SU-DHL-6 (cell line): ENCODE measurements around the gene SGTB.

Experiments used
- H2AFZ ChIP-seq: fragments of 200-600 bp; sonication (generic); 2 replicates; pipeline ENCODE4 v1.6.1; 2014; ENCODE audit warnings: low read depth, mild to moderate bottlenecking, moderate library complexity, mixed read lengths, antibody characterized with exemption, low read length; ENCODE audit not compliant: severe bottlenecking
- H3F3A ChIP-seq: fragments of 200-600 bp; shearing (Covaris generic); 2 replicates; pipeline ENCODE4 v1.6.0; 2016; ENCODE audit warnings: antibody characterized with exemption, mild to moderate bottlenecking; ENCODE audit not compliant: insufficient read depth
- H3K27ac ChIP-seq: fragments of 200-600 bp; sonication (generic); 2 replicates; pipeline ENCODE4 v1.5.1; 2016; ENCODE audit warnings: low read depth, mild to moderate bottlenecking, low read length, moderate library complexity, mixed read lengths
- H3K27me3 ChIP-seq: fragments of 200-600 bp; sonication (generic), shearing (Covaris generic); 2 replicates; pipeline ENCODE4 v1.6.0; 2014; ENCODE audit warnings: mild to moderate bottlenecking, low read length
- H3K36me3 ChIP-seq: fragments of 200-600 bp; sonication (generic); 2 replicates; pipeline ENCODE4 v1.6.1; 2014; ENCODE audit warnings: mild to moderate bottlenecking, low read length, mixed read lengths
- H3K4me2 ChIP-seq: fragments of 300-600, 200-600 bp; shearing (Covaris generic), sonication (generic); 2 replicates; pipeline ENCODE4 v1.6.0; 2014; ENCODE audit warnings: low read length, low read depth, mild to moderate bottlenecking; ENCODE audit not compliant: poor library complexity, severe bottlenecking
- H3K4me3 ChIP-seq: fragments of 200-600 bp; sonication (generic); 2 replicates; pipeline ENCODE4 v1.5.1; 2014; ENCODE audit warnings: antibody characterized with exemption, low read length, mild to moderate bottlenecking, mixed read lengths; ENCODE audit not compliant: insufficient read depth, poor library complexity, severe bottlenecking
- H3K79me2 ChIP-seq: fragments of 200-600 bp; sonication (generic); 2 replicates; pipeline ENCODE4 v1.6.1; 2014; ENCODE audit warnings: mild to moderate bottlenecking, low read length, moderate library complexity; ENCODE audit not compliant: insufficient read depth
- H3K9ac ChIP-seq: fragments of 200-600 bp; sonication (generic); 2 replicates; pipeline ENCODE4 v1.7.0; 2014; ENCODE audit warnings: mild to moderate bottlenecking, low read length
- H3K9me2 ChIP-seq: fragments of 200-600 bp; sonication (generic); replicated peaks from 2 replicates; pipeline ENCODE4 v1.6.1; 2014; ENCODE audit warnings: low read length; ENCODE audit not compliant: insufficient read depth
- H3K9me3 ChIP-seq: fragments of 200-600 bp; sonication (generic); 2 replicates; pipeline ENCODE4 v1.6.1; 2014; ENCODE audit warnings: low read length, mixed read lengths; ENCODE audit not compliant: insufficient read depth
- H4K20me1 ChIP-seq: fragments of 200-600 bp; sonication (generic); 2 replicates; pipeline ENCODE4 v1.6.1; 2014; ENCODE audit warnings: low read depth, mild to moderate bottlenecking, antibody characterized with exemption, low read length, moderate library complexity, mixed read lengths
- EZH2phosphoT487 ChIP-seq: fragments of 200-600 bp; sonication (generic), shearing (Covaris generic); conservative IDR thresholded peaks from 2 replicates; pipeline ENCODE4 v1.6.1; 2018; ENCODE audit warnings: mild to moderate bottlenecking, antibody characterized with exemption, low read length, moderate library complexity, mixed read lengths
- TF ChIP-seq, protein P1 (sequence below): fragments of 200-600 bp; sonication (generic); IDR thresholded peaks from one replicate; pipeline ENCODE4 v1.5.1; 2017; ENCODE audit warnings: antibody characterized with exemption, mild to moderate bottlenecking, low read length, moderate library complexity; ENCODE audit not compliant: insufficient read depth, poor library complexity, severe bottlenecking

The SGTB gene

GRCh38 chr5:65768723-65769346 is 46.9 kb upstream of the SGTB start:
- H3K9me2 ChIP-seq, result no peaks in the 10 kb centered on the region
- H3K9ac ChIP-seq, result no peak overlapping the region
- H3F3A ChIP-seq, result no peaks in the 10 kb centered on the region
- no peaks in the 10 kb centered on the region for H3K9me3 ChIP-seq
- H3K27ac ChIP-seq, result no peak overlapping the region
- H3K4me2 ChIP-seq, result no peak overlapping the region
- no peak overlapping the region for H3K4me3 ChIP-seq
- TF ChIP-seq EZH2phosphoT487, result no peak
- TF ChIP-seq, protein P1, sequence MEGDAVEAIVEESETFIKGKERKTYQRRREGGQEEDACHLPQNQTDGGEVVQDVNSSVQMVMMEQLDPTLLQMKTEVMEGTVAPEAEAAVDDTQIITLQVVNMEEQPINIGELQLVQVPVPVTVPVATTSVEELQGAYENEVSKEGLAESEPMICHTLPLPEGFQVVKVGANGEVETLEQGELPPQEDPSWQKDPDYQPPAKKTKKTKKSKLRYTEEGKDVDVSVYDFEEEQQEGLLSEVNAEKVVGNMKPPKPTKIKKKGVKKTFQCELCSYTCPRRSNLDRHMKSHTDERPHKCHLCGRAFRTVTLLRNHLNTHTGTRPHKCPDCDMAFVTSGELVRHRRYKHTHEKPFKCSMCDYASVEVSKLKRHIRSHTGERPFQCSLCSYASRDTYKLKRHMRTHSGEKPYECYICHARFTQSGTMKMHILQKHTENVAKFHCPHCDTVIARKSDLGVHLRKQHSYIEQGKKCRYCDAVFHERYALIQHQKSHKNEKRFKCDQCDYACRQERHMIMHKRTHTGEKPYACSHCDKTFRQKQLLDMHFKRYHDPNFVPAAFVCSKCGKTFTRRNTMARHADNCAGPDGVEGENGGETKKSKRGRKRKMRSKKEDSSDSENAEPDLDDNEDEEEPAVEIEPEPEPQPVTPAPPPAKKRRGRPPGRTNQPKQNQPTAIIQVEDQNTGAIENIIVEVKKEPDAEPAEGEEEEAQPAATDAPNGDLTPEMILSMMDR, result no peak
- H4K20me1 ChIP-seq, result no peaks in the 10 kb centered on the region
- no peaks in the 10 kb centered on the region for H3K27me3 ChIP-seq
- H3K36me3 ChIP-seq, result 0 out of 2 replicates have a peak, but pooled peaks cover 2% of the 10 kb centered on the region
- no peak overlapping the region for H2AFZ ChIP-seq
- H3K79me2 ChIP-seq, result no peaks in the 10 kb centered on the region

- Histone ChIP-seq H3K4me3 (no peak overlapping the region), H4K20me1 (no peaks in the 10 kb centered on the region), H3K79me2 (no peaks in the 10 kb centered on the region), H3K27me3 (no peaks in the 10 kb centered on the region), H3K36me3 (0 out of 2 replicates have a peak, but pooled peaks cover 4% of the 10 kb centered on the region), H3K9me2 (no peaks in the 10 kb centered on the region), H3K9ac (no peak overlapping the region), H3K27ac (no peak overlapping the region), H2AFZ (no peak overlapping the region), H3K9me3 (no peaks in the 10 kb centered on the region), H3K4me2 (no peak overlapping the region), H3F3A (no peaks in the 10 kb centered on the region)
- no peak for TF ChIP-seq EZH2phosphoT487
- TF ChIP-seq, protein P1, result no peak
Observed at GRCh38 chr5:65767565-65767964, 45.7 kb upstream of the SGTB start.

GRCh38 chr5:65766781-65767180 is 44.9 kb upstream of the SGTB start:
- H3K27ac ChIP-seq, result no peak overlapping the region
- H3K79me2 ChIP-seq, result no peaks in the 10 kb centered on the region
- no peaks in the 10 kb centered on the region for H4K20me1 ChIP-seq
- H3K4me2 ChIP-seq, result no peak overlapping the region
- H3K27me3 ChIP-seq, result no peaks in the 10 kb centered on the region
- no peaks in the 10 kb centered on the region for H3F3A ChIP-seq
- no peaks in the 10 kb centered on the region for H3K9me2 ChIP-seq
- no peak overlapping the region for H3K9ac ChIP-seq
- H3K4me3 ChIP-seq, result no peak overlapping the region
- no peaks in the 10 kb centered on the region for H3K9me3 ChIP-seq
- 0 out of 2 replicates have a peak, but pooled peaks cover 4% of the 10 kb centered on the region for H3K36me3 ChIP-seq
- no peak overlapping the region for H2AFZ ChIP-seq
- TF ChIP-seq, protein P1, result no peak
- TF ChIP-seq EZH2phosphoT487, result no peak
